Thoracic aorta (tissue), 2 donors: ENCODE measurements around the gene ANXA1. TPM values are rescaled to one million over a fixed set of nuclear protein-coding genes. Genes with fewer than 3 reads are reported as not detected.

Experiments
- ATAC-seq: fragments of 150-250 bp; one replicate; pipeline ENCODE4 v1.8.0; 2017; ENCODE audit warnings: low read depth; ENCODE audit not compliant: insufficient number of reproducible peaks, low FRiP score
- DNase-seq: peaks from one replicate; pipeline ENCODE4 v3.0.0-alpha.2; 2020; ENCODE audit warnings: low spot score
- H3K27ac ChIP-seq, 2 donors: fragments of 200-600 bp; sonication (generic); 1 replicate in 1 of 2; 2 replicates in 1 of 2; pipeline ENCODE4 v1.5.1; 2016; ENCODE audit warnings: mild to moderate bottlenecking in 2 of 2, moderate library complexity in 2 of 2
- H3K27me3 ChIP-seq: fragments of 200-600 bp; sonication (generic); replicated peaks from 2 replicates; pipeline ENCODE4 v1.6.0; 2016; ENCODE audit warnings: mild to moderate bottlenecking; ENCODE audit not compliant: insufficient read depth
- H3K36me3 ChIP-seq: fragments of 200-600 bp; sonication (generic); one replicate; pipeline ENCODE4 v1.5.1; 2016
- H3K4me1 ChIP-seq, 2 donors: fragments of 200-600 bp; sonication (generic); 1 replicate in 1 of 2; 2 replicates in 1 of 2; pipeline versions ENCODE4 v1.5.1 to v1.6.0; 2016; ENCODE audit warnings: low read depth in 2 of 2, mild to moderate bottlenecking in 1 of 2; ENCODE audit not compliant: control insufficient read depth in 1 of 2
- H3K4me3 ChIP-seq: fragments of 200-600 bp; sonication (generic); 2 replicates; pipeline ENCODE4 v1.5.1; 2016; ENCODE audit warnings: mild to moderate bottlenecking
- H3K9me3 ChIP-seq: fragments of 200-600 bp; sonication (generic); 2 replicates; pipeline ENCODE4 v1.5.1; 2016
- total RNA-seq, 2 donors: library from RNA; depleted of rRNA; stranded (reverse); fragments of >200 nt; gene quantifications; one replicate each; pipeline versions ENCODE4 v1.1.0 to v1.2.3, GENCODE V29; 2016
- TF ChIP-seq, protein P1 (sequence below): fragments of 200-600 bp; sonication (generic); IDR thresholded peaks from one replicate; pipeline ENCODE4 v1.5.1; 2019; ENCODE audit warnings: antibody characterized with exemption

The ANXA1 gene
- total RNA-seq, 2 donors from 2014 or later: 485 to 668 TPM

DNA sequence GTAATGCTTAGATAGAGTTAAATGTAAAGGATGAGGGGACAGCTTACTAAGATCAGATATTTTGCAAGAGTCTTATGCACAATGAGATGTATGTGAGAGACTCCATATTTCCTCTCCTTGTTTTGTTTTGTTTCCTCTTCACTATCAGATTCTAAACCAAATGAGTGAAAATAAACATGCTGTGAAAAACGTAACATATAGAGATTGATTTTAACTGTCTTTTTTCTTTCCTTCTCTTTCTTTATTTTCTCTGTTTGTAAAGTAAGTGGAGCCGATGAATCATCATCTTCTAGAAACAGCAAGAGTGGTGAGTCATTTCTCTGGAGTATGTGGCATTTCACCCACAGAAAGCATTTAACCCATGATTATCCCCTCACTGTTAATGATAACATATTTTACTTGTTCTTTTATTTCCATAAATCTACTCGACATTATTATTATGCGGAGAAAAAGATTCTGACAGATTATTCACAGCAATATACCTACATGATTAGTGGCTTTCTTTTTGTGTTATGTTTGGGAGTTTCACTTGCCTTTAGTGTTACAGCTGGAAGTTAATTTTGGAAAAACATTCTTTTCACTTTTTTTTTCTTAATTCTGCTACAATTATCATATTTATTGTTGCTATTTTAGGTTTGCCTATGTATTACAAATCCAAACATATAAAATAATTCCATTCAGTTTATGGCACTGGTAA lies 2.1 kb upstream of the ANXA1 start:
- DNase-seq (no peak), ATAC-seq (peak; percentile 81)
- Histone ChIP-seq H3K27me3 (no peaks in the 10 kb centered on the region), H3K36me3 (peaks cover under 1% of the 10 kb centered on the region), H3K27ac (peak overlapping the region; percentile 52 to 88), H3K4me1 (peaks cover 34 to 43% of the 10 kb centered on the region in 2 donors), H3K4me3 (peak overlapping the region; percentile 61), H3K9me3 (no peaks in the 10 kb centered on the region)
- TF ChIP-seq, protein P1, sequence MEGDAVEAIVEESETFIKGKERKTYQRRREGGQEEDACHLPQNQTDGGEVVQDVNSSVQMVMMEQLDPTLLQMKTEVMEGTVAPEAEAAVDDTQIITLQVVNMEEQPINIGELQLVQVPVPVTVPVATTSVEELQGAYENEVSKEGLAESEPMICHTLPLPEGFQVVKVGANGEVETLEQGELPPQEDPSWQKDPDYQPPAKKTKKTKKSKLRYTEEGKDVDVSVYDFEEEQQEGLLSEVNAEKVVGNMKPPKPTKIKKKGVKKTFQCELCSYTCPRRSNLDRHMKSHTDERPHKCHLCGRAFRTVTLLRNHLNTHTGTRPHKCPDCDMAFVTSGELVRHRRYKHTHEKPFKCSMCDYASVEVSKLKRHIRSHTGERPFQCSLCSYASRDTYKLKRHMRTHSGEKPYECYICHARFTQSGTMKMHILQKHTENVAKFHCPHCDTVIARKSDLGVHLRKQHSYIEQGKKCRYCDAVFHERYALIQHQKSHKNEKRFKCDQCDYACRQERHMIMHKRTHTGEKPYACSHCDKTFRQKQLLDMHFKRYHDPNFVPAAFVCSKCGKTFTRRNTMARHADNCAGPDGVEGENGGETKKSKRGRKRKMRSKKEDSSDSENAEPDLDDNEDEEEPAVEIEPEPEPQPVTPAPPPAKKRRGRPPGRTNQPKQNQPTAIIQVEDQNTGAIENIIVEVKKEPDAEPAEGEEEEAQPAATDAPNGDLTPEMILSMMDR: no peak

DNA sequence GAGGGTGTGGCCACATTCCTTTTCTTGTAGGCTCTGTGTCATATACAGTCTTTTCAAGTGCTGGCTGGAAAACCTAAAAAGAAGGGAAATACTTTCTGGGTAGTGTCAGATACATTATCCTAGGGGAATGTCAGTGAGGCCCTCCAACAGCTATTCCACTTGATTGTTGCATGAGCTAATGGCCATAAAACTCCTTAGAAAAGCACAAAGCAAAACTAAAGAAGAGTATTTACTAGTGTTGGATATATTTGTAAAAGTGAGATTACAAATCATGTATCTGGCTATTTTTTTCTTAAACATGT lies 829 bp downstream of the ANXA1 start:
- TF ChIP-seq, protein P1: no peak
- Histone ChIP-seq H3K4me3 (peak overlapping the region; percentile 84), H3K27ac (peak overlapping the region; percentile 75 to 88), H3K36me3 (peaks cover 5% of the 10 kb centered on the region), H3K4me1 (peaks cover 56 to 63% of the 10 kb centered on the region in 2 donors), H3K27me3 (no peaks in the 10 kb centered on the region), H3K9me3 (no peaks in the 10 kb centered on the region)
- peak; percentile 60 for ATAC-seq
- no peak for DNase-seq

DNA sequence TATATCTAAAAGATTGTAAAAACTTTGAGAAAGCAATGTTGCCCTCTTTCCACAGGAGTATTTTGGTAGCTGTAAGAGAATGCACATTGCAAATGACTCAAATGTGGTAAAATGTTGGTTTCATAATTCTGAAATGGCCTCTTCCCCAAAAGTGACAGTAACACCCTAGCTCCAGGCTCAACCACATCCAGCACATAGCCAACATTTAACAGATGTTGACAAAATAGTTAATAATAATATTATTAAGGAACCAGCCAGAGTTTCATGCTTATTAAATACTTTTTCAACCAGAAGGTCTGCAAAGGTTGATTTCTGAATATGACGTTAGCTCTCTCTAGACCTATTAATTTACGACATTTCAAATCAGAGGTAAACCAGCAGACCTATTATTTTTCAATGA lies 1.3 kb downstream of the ANXA1 start:
- no peak for ATAC-seq
- DNase-seq: no peak
- H3K4me1 ChIP-seq: peaks cover 60 to 65% of the 10 kb centered on the region in 2 donors
- TF ChIP-seq, protein P1: no peak
- peak overlapping the region; percentile 75 to 88 for H3K27ac ChIP-seq
- H3K9me3 ChIP-seq: no peaks in the 10 kb centered on the region
- peak overlapping the region; percentile 84 for H3K4me3 ChIP-seq
- peaks cover 5% of the 10 kb centered on the region for H3K36me3 ChIP-seq
- no peaks in the 10 kb centered on the region for H3K27me3 ChIP-seq

DNA sequence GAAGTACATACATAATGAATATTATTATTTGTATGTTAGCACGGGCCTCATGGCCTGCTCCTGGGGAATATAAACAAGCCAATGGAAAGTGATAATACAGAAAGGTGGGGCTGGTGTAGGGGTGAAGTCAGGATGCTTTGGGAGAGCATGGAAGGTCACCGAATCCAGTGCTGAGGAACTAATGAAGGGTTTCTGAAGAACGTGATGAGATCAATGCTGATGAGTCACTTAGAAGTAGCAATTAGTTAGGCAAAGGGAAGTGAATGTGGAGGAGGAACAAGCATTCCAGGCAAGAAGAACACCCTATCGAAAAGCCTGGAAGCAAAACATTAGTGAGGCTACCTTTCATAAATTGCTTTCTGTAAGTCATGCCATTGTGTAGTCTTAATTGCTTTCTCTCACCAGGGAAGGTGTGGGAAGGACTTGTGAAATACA lies 2.1 kb downstream of the ANXA1 start:
- H3K4me3 ChIP-seq: peak overlapping the region; percentile 84
- TF ChIP-seq, protein P1: no peak
- peak overlapping the region; percentile 75 to 88 for H3K27ac ChIP-seq
- H3K27me3 ChIP-seq: no peaks in the 10 kb centered on the region
- H3K4me1 ChIP-seq: peaks cover 59 to 64% of the 10 kb centered on the region in 2 donors
- no peak for ATAC-seq
- DNase-seq: no peak
- peaks cover 5% of the 10 kb centered on the region for H3K36me3 ChIP-seq
- H3K9me3 ChIP-seq: no peaks in the 10 kb centered on the region

DNA sequence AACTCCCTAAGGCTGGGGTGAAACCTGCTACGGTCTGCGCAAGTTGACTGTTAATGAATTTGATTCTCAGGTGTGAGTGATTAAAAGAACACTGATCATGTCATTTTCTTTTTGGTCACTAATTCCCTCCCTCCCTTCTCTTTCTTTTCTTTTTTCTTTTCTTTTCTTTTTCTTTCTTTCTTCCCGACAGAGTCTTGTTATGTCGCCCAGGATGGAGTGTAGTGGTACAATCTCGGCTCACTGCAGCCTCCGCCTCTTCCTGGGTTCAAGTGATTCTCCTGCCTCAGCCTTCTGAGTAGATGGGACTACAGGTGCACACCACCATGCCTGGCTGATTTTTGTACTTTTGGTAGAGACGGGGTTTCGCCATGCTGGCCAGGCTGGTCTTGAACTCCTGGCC lies 2.6 kb downstream of the ANXA1 start:
- H3K9me3 ChIP-seq: no peaks in the 10 kb centered on the region
- H3K4me3 ChIP-seq: peak overlapping the region; percentile 84
- peaks cover 54 to 59% of the 10 kb centered on the region in 2 donors for H3K4me1 ChIP-seq
- no peaks in the 10 kb centered on the region for H3K27me3 ChIP-seq
- peaks cover 6% of the 10 kb centered on the region for H3K36me3 ChIP-seq
- DNase-seq: no peak
- peak overlapping the region; percentile 75 to 88 for H3K27ac ChIP-seq
- TF ChIP-seq, protein P1: no peak
- no peak for ATAC-seq
